OCI-LY7 (cell line): ENCODE measurements around the gene UPF2. TPM values are rescaled to one million over a fixed set of nuclear protein-coding genes. Genes with fewer than 3 reads are reported as not detected.

ENCODE experiments used
- BruUV-seq: library from RNA; stranded (reverse); fragments of 400-500 nt; replicated peaks from 2 replicates; lab custom pipeline; 2021; lab: Mats Ljungman, UMichigan
- CTCF ChIA-PET: fragments of 300-600 bp; sonication (Branson Sonifier 250); formaldehyde crosslinking; loops from one replicate; lab custom pipeline; 2022; ENCODE audit warnings: antibody characterized with exemption; ENCODE audit not compliant: unreplicated experiment; lab: Charles Lee
- POLR2A ChIA-PET: fragments of 300-600 bp; sonication (Branson Sonifier 250); formaldehyde crosslinking; loops from one replicate; lab custom pipeline; 2022; ENCODE audit warnings: antibody characterized with exemption; lab: Charles Lee
- DNase-seq: peaks from one replicate; pipeline ENCODE4 v3.0.0-alpha.2; 2015; ENCODE audit warnings: low spot score
- H2AFZ ChIP-seq: fragments of 200-600 bp; sonication (generic), shearing (Covaris generic); 2 replicates; pipeline ENCODE4 v1.6.1; 2014; ENCODE audit warnings: mild to moderate bottlenecking, antibody characterized with exemption, low read length, moderate library complexity
- H3K27ac ChIP-seq: fragments of 200-600 bp; sonication (generic); 2 replicates; pipeline ENCODE4 v1.5.1; 2014; ENCODE audit warnings: mixed run types, low read depth, mild to moderate bottlenecking, moderate library complexity, low read length, inconsistent platforms; ENCODE audit not compliant: poor library complexity, severe bottlenecking
- H3K36me3 ChIP-seq: fragments of 200-600 bp; sonication (generic); 2 replicates; pipeline ENCODE4 v1.6.1; 2014; ENCODE audit warnings: mild to moderate bottlenecking, antibody characterized with exemption, low read length, moderate library complexity, mixed read lengths; ENCODE audit not compliant: insufficient read depth
- H3K4me1 ChIP-seq: fragments of 200-600 bp; sonication (generic); 2 replicates; pipeline ENCODE4 v1.5.1; 2014; ENCODE audit warnings: mild to moderate bottlenecking, low read length; ENCODE audit not compliant: insufficient read depth, poor library complexity, severe bottlenecking
- H3K4me2 ChIP-seq: fragments of 200-600 bp; sonication (generic); 2 replicates; pipeline ENCODE4 v1.6.1; 2014; ENCODE audit warnings: mild to moderate bottlenecking, low read length
- H3K4me3 ChIP-seq: fragments of 200-600 bp; sonication (generic); 2 replicates; pipeline ENCODE4 v1.5.1; 2014; ENCODE audit warnings: mild to moderate bottlenecking, low read depth, low read length; ENCODE audit not compliant: poor library complexity, severe bottlenecking
- H3K79me2 ChIP-seq: fragments of 200-600 bp; sonication (generic); 2 replicates; pipeline ENCODE4 v1.6.1; 2016; ENCODE audit warnings: low read depth, mild to moderate bottlenecking, low read length, moderate library complexity, mixed read lengths; ENCODE audit not compliant: insufficient read depth
- H3K9me2 ChIP-seq: fragments of 200-600 bp; sonication (generic); 2 replicates; pipeline ENCODE4 v1.6.1; 2016; ENCODE audit warnings: mild to moderate bottlenecking, low read length, mixed read lengths; ENCODE audit not compliant: insufficient read depth
- H3K9me3 ChIP-seq: fragments of 200-600 bp; sonication (generic); 2 replicates; pipeline ENCODE4 v1.6.1; 2014; ENCODE audit warnings: mild to moderate bottlenecking, mixed run types, low read length, mixed read lengths
- H4K20me1 ChIP-seq: fragments of 200-600 bp; sonication (generic); 2 replicates; pipeline ENCODE4 v1.6.1; 2014; ENCODE audit warnings: mild to moderate bottlenecking, antibody characterized with exemption, low read length, moderate library complexity, mixed read lengths; ENCODE audit not compliant: insufficient read depth
- CTCF ChIP-seq: fragments of 200-600 bp; sonication (generic); conservative IDR thresholded peaks from 2 replicates; pipeline ENCODE4 v1.5.1; 2014; ENCODE audit warnings: mild to moderate bottlenecking, antibody characterized with exemption, low read length, moderate library complexity, mixed read lengths
- EZH2phosphoT487 ChIP-seq: fragments of 200-600 bp; sonication (generic); IDR thresholded peaks from 2 replicates; pipeline ENCODE4 v1.6.1; 2018; ENCODE audit warnings: low read depth, borderline replicate concordance, mild to moderate bottlenecking, mixed run types, antibody characterized with exemption, low read length, moderate library complexity, mixed read lengths
- intact Hi-C: fragments of 100-400 bp; cut with micrococcal nuclease; formaldehyde crosslinking; loops from one replicate; pipeline ENCODE4 v1.10.0; 2022; ENCODE audit not compliant: unreplicated experiment
- total RNA-seq, 2 experiments: library from RNA; depleted of rRNA in 1 of 2; stranded (reverse); fragments of >200 nt in 1 of 2; shearing (Covaris generic) in 1 of 2; gene quantifications; 2 replicates each; pipeline ENCODE4 v1.2.3, GENCODE V29; 2014 to 2022

The UPF2 gene
- total RNA-seq, 2 experiments from 2014 or later = 24.8 to 46.8 TPM

DNA sequence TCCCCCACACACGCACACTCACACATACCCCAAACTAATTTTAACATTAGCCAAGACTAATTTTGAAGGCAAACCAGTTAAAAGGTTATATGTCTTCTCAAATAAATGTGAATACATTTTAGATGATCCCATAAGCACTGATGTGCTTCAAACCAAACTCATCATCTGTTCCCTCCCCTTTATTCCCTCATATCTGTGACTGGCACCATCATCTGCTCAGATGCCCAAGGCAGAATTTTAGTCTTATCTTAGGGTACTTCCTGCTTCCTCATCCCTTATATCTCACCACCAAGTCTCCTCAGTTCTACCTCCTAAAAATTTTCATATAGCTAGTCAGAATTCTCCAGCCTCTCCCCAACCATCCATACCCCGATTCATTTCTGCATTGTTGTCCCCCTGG, 80.4 kb downstream of the UPF2 start:
- Histone ChIP-seq H3K4me3 (no peak overlapping the region), H3K27ac (no peak overlapping the region)

GRCh38 chr10:11961771-11962170, 80.8 kb downstream of the UPF2 start:
- Histone ChIP-seq H3K4me3 (no peak overlapping the region), H3K4me2 (no peak overlapping the region), H3K27ac (no peak overlapping the region), H4K20me1 (no peaks in the 10 kb centered on the region), H3K36me3 (peaks cover 96% of the 10 kb centered on the region), H3K79me2 (no peaks in the 10 kb centered on the region), H3K9me3 (peaks cover 9% of the 10 kb centered on the region; the same call in 1 of the 2 replicates), H2AFZ (no peak overlapping the region), H3K4me1 (no peaks in the 10 kb centered on the region), H3K9me2 (no peaks in the 10 kb centered on the region)
- no peak for TF ChIP-seq EZH2phosphoT487
- TF ChIP-seq CTCF = no peak
- no TSS peak for BruUV-seq
- DNase-seq = no peak
- ChIA-PET CTCF (no interaction called here), POLR2A (interaction anchor here (0.6 kb wide), 2 partner anchors 26 to 51 kb away, joined by 3 read pairs; no protein-coding TSS in a partner anchor)
- intact Hi-C loops = no loop called here

More for the DNA sequence above, 80.4 kb downstream of the UPF2 start:
- H4K20me1 ChIP-seq = no peaks in the 10 kb centered on the region
- H3K9me3 ChIP-seq = peaks cover 14% of the 10 kb centered on the region; the same call in 1 of the 2 replicates
- intact Hi-C loops = no loop called here
- BruUV-seq = no TSS peak
- H3K9me2 ChIP-seq = no peaks in the 10 kb centered on the region
- ChIA-PET POLR2A (interaction anchor here (0.6 kb wide), 1 partner anchor 25 kb away, joined by 3 read pairs; no protein-coding TSS in a partner anchor), CTCF (no interaction called here)
- H3K79me2 ChIP-seq = no peaks in the 10 kb centered on the region
- no peaks in the 10 kb centered on the region for H3K4me1 ChIP-seq
- no peak for TF ChIP-seq EZH2phosphoT487
- TF ChIP-seq CTCF = no peak
- no peak for DNase-seq
- no peak overlapping the region for H2AFZ ChIP-seq
- H3K4me2 ChIP-seq = no peak overlapping the region
- H3K36me3 ChIP-seq = peaks cover 96% of the 10 kb centered on the region

- Histone ChIP-seq H3K4me2 (no peak overlapping the region), H2AFZ (no peak overlapping the region), H3K9me3 (no peaks in the 10 kb centered on the region), H3K9me2 (no peaks in the 10 kb centered on the region), H3K4me3 (no peak overlapping the region), H3K79me2 (no peaks in the 10 kb centered on the region), H4K20me1 (no peaks in the 10 kb centered on the region), H3K36me3 (peaks cover 97% of the 10 kb centered on the region), H3K27ac (no peak overlapping the region), H3K4me1 (no peaks in the 10 kb centered on the region)
- ChIA-PET POLR2A (interaction anchor here (0.8 to 1.0 kb wide), 2 partner anchors 8 to 17 kb away, joined by 3 read pairs; no protein-coding TSS in a partner anchor), CTCF (no interaction called here)
- no peak for DNase-seq
- TF ChIP-seq EZH2phosphoT487 (no peak), CTCF (no peak)
- intact Hi-C loops = no loop called here
- no TSS peak for BruUV-seq
Measured at GRCh38 chr10:11959966-11960365, 82.6 kb downstream of the UPF2 start.
